Measurements from ENCODE around the gene FER.

The FER gene

DNA sequence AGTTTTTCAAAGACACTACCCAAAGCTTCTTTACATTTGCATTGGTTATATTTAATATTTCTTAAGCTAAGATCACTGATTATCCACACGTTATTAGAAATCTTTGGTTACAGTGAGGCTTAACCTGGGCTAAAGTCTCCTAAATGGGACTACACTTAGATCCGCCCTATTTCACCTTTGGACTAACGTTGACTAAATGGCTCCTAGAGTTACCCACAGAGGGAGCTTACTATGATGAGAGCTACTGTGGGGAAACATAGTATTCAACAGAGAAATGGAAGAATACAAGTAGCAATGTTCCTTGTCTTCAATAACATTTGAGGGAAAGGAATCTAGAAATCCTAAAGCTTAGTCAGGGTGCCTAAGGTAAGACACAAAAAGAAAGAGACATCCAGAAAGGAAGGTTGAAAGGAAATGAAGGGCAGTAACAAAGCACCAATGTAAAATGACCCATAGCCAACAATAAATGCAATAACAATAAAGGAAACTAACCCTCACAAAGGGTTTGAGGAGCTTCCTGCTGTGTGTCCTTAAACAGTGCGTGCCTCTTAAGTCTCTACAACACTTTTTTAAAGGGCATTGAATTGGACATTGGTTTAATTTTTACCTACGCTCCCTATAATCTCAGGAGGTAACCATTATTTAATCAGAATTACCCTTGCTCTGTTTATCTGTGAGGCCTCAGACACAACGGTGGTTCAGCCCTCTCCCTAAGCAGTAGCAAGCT lies 445.0 kb downstream of the FER start:
- TF ChIP-seq, protein P1, sequence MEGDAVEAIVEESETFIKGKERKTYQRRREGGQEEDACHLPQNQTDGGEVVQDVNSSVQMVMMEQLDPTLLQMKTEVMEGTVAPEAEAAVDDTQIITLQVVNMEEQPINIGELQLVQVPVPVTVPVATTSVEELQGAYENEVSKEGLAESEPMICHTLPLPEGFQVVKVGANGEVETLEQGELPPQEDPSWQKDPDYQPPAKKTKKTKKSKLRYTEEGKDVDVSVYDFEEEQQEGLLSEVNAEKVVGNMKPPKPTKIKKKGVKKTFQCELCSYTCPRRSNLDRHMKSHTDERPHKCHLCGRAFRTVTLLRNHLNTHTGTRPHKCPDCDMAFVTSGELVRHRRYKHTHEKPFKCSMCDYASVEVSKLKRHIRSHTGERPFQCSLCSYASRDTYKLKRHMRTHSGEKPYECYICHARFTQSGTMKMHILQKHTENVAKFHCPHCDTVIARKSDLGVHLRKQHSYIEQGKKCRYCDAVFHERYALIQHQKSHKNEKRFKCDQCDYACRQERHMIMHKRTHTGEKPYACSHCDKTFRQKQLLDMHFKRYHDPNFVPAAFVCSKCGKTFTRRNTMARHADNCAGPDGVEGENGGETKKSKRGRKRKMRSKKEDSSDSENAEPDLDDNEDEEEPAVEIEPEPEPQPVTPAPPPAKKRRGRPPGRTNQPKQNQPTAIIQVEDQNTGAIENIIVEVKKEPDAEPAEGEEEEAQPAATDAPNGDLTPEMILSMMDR (IDR thresholded peaks at IDR 0.05; ENCODE audit: low read depth, low read length), result no peak
- no peak overlapping the region for H3K4me3 ChIP-seq (ENCODE audit: low read depth, low read length)
- no peaks in the 10 kb centered on the region for H3K27me3 ChIP-seq
- peaks cover 7% of the 10 kb centered on the region; the same call in 1 of the 2 replicates for H3K4me1 ChIP-seq
- DNase-seq, result no peak
- no peaks in the 10 kb centered on the region for H3K36me3 ChIP-seq
- no peaks in the 10 kb centered on the region for H3K9me3 ChIP-seq

DNA sequence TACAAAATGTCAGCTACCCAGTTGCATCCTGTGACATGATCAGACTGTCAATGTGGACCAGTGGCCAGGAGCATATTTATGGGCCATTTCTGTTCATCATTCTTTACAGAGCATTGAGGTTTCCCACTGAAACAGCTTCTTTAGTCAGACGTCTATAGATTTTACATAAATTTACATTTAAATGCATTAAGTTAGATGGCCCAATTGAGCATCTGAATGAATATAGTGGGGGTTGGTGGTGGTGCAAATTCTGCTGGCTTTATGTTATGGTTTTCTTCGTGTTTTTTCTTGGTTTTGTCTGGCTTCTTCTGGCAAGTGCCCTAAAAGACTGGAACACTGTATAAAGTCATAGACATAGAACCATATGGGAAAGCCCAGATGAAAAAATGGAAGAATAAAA lies 448.0 kb downstream of the FER start:
- H3K4me3 ChIP-seq (ENCODE audit: low read depth, low read length), result no peak overlapping the region
- peaks cover 7% of the 10 kb centered on the region; the same call in 1 of the 2 replicates for H3K4me1 ChIP-seq
- TF ChIP-seq, protein P1 (IDR thresholded peaks at IDR 0.05; ENCODE audit: low read depth, low read length), result no peak
- H3K27me3 ChIP-seq, result no peaks in the 10 kb centered on the region; the same call in 1 of the 2 replicates
- no peaks in the 10 kb centered on the region for H3K36me3 ChIP-seq
- no peak for DNase-seq
- no peaks in the 10 kb centered on the region for H3K9me3 ChIP-seq

DNA sequence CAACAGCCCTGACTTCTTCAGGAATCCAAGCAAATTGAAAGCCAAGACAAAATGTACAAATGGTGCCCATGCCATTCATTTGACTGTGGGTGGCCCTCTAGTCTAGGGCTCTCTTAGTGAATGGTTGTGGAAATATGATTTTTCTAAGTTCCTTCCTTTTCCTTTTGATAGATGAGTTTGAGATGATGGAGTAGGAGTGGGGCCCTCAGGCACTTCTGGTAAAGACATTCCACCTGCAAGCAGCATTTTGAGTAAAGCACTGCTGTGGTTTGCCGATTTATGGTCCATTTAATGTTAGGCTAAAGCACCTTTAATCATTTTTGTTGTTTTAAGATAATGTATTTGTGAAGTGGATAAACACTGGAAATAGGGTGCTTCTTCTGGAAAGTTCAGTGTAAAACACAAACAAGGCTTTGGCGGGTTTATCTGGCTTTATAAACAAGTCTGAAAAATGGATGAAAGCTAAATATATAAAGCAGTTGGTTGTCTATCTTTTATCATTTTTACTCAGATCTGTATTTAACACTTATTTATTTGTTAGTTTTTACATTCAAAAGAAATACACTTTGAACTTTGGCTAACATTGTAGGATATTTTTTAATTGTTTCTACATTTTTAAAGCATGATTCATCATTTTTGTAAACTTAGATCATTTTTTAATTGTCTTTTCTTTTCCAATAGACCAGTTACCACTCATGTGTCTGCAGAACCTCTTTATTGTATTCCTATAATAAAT lies 448.6 kb downstream of the FER start:
- Histone ChIP-seq H3K4me1 (peaks cover 3% of the 10 kb centered on the region; the same call in 1 of the 2 replicates), H3K9me3 (no peaks in the 10 kb centered on the region), H3K4me3 (ENCODE audit: low read depth, low read length) (no peak overlapping the region), H3K27me3 (no peaks in the 10 kb centered on the region; the same call in 1 of the 2 replicates), H3K36me3 (no peaks in the 10 kb centered on the region)
- TF ChIP-seq, protein P1 (IDR thresholded peaks at IDR 0.05; ENCODE audit: low read depth, low read length), result no peak
- no peak for DNase-seq

DNA sequence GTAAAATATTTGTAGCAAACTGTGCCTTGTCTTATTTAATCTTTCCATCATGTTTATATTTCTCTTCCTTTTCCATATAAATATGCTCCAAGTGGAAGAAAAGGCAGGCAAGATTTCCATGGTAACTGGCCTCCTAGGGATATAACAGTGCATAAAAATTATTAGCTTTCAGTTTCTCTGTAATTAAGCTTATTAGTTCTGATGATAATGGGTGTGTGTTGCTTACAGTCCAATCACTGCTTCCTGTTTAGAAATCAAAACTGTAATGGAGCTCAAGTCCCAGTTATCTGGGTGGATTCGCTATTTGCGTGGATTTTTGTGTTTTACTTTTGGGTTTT lies 449.1 kb downstream of the FER start:
- TF ChIP-seq, protein P1 (IDR thresholded peaks at IDR 0.05; ENCODE audit: low read depth, low read length), result no peak
- no peaks in the 10 kb centered on the region for H3K4me1 ChIP-seq
- DNase-seq, result no peak

DNA sequence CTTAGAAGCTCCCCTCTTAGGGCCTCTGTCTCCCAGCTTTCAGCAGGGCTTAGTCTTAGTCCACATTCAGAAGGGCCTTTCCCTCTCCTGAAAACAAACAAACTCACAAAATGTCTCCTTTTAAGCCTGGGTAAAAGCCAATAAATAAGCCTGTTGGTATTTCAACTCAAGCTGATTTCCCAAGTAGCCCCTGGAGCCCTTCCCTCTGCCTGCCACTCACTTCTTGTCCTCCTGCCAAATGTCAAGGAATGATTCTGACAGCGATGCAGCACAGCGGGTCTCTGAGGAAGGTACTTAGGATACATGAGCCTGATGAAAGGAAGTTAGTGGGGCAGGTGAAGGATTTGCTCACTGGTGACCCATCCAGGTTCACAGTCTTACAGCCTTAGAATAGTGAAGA lies 451.6 kb downstream of the FER start:
- TF ChIP-seq, protein P1 (IDR thresholded peaks at IDR 0.05; ENCODE audit: low read depth, low read length), result no peak
- H3K27me3 ChIP-seq, result no peaks in the 10 kb centered on the region; the same call in 1 of the 2 replicates
- no peak overlapping the region for H3K4me3 ChIP-seq (ENCODE audit: low read depth, low read length)
- H3K9me3 ChIP-seq, result no peaks in the 10 kb centered on the region
- no peaks in the 10 kb centered on the region for H3K36me3 ChIP-seq
- H3K4me1 ChIP-seq, result no peaks in the 10 kb centered on the region
- no peak for DNase-seq

More for the DNA sequence above, 449.1 kb downstream of the FER start:
- no peaks in the 10 kb centered on the region for H3K36me3 ChIP-seq
- no peaks in the 10 kb centered on the region; the same call in 1 of the 2 replicates for H3K27me3 ChIP-seq
- H3K4me3 ChIP-seq (ENCODE audit: low read depth, low read length), result no peak overlapping the region
- H3K9me3 ChIP-seq, result no peaks in the 10 kb centered on the region

All from BE2C (cell line).